ENCODE results near the gene RAP1B.
"Not testable (repeated sequence)": the region's sequence is repeated elsewhere in the genome, so short reads cannot be mapped to it uniquely, and the experiment has no call there.

The RAP1B gene

DNA sequence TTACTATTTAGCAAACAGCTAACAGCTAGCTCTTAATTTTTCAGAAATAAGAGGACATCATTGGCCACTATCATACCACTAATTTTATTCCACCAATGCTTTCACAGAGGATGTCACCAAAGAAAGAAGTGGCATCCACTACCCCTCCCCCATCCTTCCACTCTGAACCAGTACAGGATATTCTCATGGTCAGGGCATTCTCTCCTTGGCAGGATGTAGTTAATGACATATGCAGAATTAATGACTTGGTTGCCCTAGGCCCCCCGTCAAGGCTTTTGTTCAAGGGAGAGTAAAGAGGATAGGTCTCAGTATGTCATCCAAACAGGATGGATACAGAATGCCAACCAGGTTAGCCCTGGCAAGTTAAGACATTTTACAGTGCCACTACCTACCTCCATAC lies 57.2 kb downstream of the RAP1B start:
- peaks cover 11% of the 10 kb centered on the region for H3K4me1 Mint-ChIP-seq (ENCODE audit: low read depth)
- H3K36me3 Mint-ChIP-seq (ENCODE audit: low read depth), result peaks cover 28% of the 10 kb centered on the region
- no peak overlapping the region for H3K27ac Mint-ChIP-seq
- no peaks in the 10 kb centered on the region for H3K27me3 Mint-ChIP-seq
- intact Hi-C loops (cut with micrococcal nuclease), result no loop called here
- H3K4me3 Mint-ChIP-seq, result no peak overlapping the region
- no peaks in the 10 kb centered on the region for H3K9me3 Mint-ChIP-seq

- Mint-ChIP-seq H3K4me3 (no peak overlapping the region), H3K36me3 (ENCODE audit: low read depth) (peaks cover 6% of the 10 kb centered on the region), H3K4me1 (ENCODE audit: low read depth) (peaks cover 15% of the 10 kb centered on the region), H3K27ac (no peak overlapping the region), H3K27me3 (no peaks in the 10 kb centered on the region), H3K9me3 (no peaks in the 10 kb centered on the region)
- intact Hi-C loops (cut with micrococcal nuclease), result no loop called here
These were observed 60.5 kb downstream of the RAP1B start for GRCh38 chr12:68671179-68671578.

- intact Hi-C loops (cut with micrococcal nuclease), result no loop called here
- H3K4me3 Mint-ChIP-seq, result no peak overlapping the region
- H3K4me1 Mint-ChIP-seq (ENCODE audit: low read depth), result peaks cover 14% of the 10 kb centered on the region
These were observed 63.1 kb downstream of the RAP1B start for GRCh38 chr12:68673788-68674187.

DNA sequence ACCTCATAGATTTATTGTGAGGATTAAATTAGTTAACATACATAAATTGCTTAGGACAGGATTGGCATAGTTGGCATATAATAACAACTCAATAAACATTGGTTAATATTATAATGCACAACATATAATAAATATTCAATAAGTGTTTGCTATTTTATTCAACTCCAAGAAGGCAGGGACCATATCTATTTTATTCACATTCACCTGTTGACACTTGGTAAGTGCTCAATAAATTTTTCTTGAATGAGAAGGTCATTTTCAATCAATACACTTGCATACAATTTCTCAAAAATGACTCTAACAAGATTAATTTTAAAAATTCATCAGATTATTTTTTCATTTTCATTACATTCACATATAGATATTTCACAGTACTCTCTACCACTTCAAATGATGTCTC lies 63.7 kb downstream of the RAP1B start:
- Mint-ChIP-seq H3K4me3 (no peak overlapping the region), H3K27ac (no peak overlapping the region), H3K9me3 (no peaks in the 10 kb centered on the region), H3K36me3 (ENCODE audit: low read depth) (no peaks in the 10 kb centered on the region), H3K4me1 (ENCODE audit: low read depth) (peaks cover 14% of the 10 kb centered on the region), H3K27me3 (no peaks in the 10 kb centered on the region)
- intact Hi-C loops (cut with micrococcal nuclease), result no loop called here

More at GRCh38 chr12:68673788-68674187, 63.1 kb downstream of the RAP1B start:
- Mint-ChIP-seq H3K36me3 (ENCODE audit: low read depth) (no peaks in the 10 kb centered on the region), H3K27ac (no peak overlapping the region), H3K27me3 (no peaks in the 10 kb centered on the region), H3K9me3 (no peaks in the 10 kb centered on the region)

- Mint-ChIP-seq H3K4me3 (no peak overlapping the region), H3K27me3 (no peaks in the 10 kb centered on the region), H3K9me3 (no peaks in the 10 kb centered on the region), H3K4me1 (ENCODE audit: low read depth) (peaks cover 14% of the 10 kb centered on the region), H3K36me3 (ENCODE audit: low read depth) (no peaks in the 10 kb centered on the region), H3K27ac (no peak overlapping the region)
- intact Hi-C loops (cut with micrococcal nuclease), result no loop called here
These were observed 64.6 kb downstream of the RAP1B start for GRCh38 chr12:68675101-68675842.

GRCh38 chr12:68676854-68677253 lies 66.2 kb downstream of the RAP1B start:
- H3K9me3 Mint-ChIP-seq; H3K4me1 Mint-ChIP-seq (ENCODE audit: low read depth); H3K27me3 Mint-ChIP-seq; H3K27ac Mint-ChIP-seq; H3K4me3 Mint-ChIP-seq; intact Hi-C loops (cut with micrococcal nuclease); H3K36me3 Mint-ChIP-seq (ENCODE audit: low read depth): not testable (repeated sequence)

DNA sequence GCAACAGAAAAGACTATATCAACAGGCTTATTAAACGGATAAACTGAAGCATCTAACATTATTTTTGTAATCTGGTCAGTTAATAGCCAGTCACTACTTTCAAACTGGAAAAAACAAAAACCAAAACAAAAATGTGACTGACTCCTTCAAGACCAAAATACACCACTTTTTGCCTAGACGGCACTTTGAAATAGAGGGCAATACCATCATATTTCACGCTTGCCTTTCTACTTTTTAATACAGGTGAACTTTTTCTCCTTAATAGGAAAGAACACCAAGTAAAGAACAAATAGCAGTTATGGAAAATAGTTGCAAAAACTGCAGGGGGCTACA lies 75.5 kb downstream of the RAP1B start:
- Mint-ChIP-seq H3K4me1 (ENCODE audit: low read depth) (peaks cover 9% of the 10 kb centered on the region), H3K27me3 (no peaks in the 10 kb centered on the region), H3K4me3 (peak overlapping the region; percentile 87), H3K27ac (peak overlapping the region; percentile 88), H3K9me3 (no peaks in the 10 kb centered on the region), H3K36me3 (ENCODE audit: low read depth) (peaks cover 15% of the 10 kb centered on the region)
- intact Hi-C loops (cut with micrococcal nuclease), result loop anchor here (2.0 kb wide), 1 partner anchor 353 kb away; the partner anchor contains the start of gene MDM1

- intact Hi-C loops (cut with micrococcal nuclease), result loop anchor here (2.0 kb wide), 1 partner anchor 354 kb away; the partner anchor contains the start of gene MDM1
- H3K4me1 Mint-ChIP-seq (ENCODE audit: low read depth), result peaks cover 9% of the 10 kb centered on the region
- H3K36me3 Mint-ChIP-seq (ENCODE audit: low read depth), result peaks cover 21% of the 10 kb centered on the region
- no peaks in the 10 kb centered on the region for H3K27me3 Mint-ChIP-seq
- H3K9me3 Mint-ChIP-seq, result no peaks in the 10 kb centered on the region
- peak within 1 kb of the TSS; percentile 87 for H3K4me3 Mint-ChIP-seq
- H3K27ac Mint-ChIP-seq, result peak within 1 kb of the TSS; percentile 88
These were observed 76.2 kb downstream of the RAP1B start, which contains the start of gene NUP107 for GRCh38 chr12:68686595-68687521. Gene NUP107 (plus strand): TSS chr12:68686978. CDS start chr12:68687066, 88 bp downstream.

GRCh38 chr12:68695454-68695853 lies 84.8 kb downstream of the RAP1B start:
- intact Hi-C loops (cut with micrococcal nuclease), result no loop called here
- Mint-ChIP-seq H3K36me3 (ENCODE audit: low read depth) (peaks cover 88% of the 10 kb centered on the region), H3K4me3 (no peak overlapping the region), H3K27ac (no peak overlapping the region), H3K9me3 (no peaks in the 10 kb centered on the region), H3K27me3 (no peaks in the 10 kb centered on the region), H3K4me1 (ENCODE audit: low read depth) (no peaks in the 10 kb centered on the region)

DNA sequence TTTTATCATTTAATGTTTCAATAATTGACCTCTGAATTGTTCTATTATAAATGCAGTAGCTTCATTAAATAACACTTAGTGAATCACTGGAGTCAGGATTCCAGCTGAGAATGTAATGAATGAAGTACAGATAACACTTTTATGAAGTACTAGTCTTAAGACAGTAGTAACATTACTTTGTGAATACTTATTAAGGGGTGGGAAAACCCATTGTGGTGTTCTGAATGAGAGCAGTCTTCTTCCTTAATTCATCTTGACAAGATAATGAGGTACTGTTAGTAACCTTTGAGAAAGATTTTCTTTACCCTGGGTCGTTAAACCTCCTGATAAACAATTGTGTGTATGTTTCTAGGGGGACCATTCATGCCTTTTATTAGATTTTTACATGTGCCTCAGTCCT lies 88.8 kb downstream of the RAP1B start:
- no peaks in the 10 kb centered on the region for H3K9me3 Mint-ChIP-seq

More for the DNA sequence above, 88.8 kb downstream of the RAP1B start:
- no peak overlapping the region for H3K4me3 Mint-ChIP-seq
- H3K27ac Mint-ChIP-seq, result no peak overlapping the region
- H3K36me3 Mint-ChIP-seq (ENCODE audit: low read depth), result peaks cover 68% of the 10 kb centered on the region
- H3K27me3 Mint-ChIP-seq, result no peaks in the 10 kb centered on the region
- no peaks in the 10 kb centered on the region for H3K4me1 Mint-ChIP-seq (ENCODE audit: low read depth)
- intact Hi-C loops (cut with micrococcal nuclease), result no loop called here
